HepG2 (cell line): ENCODE measurements around the gene RIPOR3. TPM values are rescaled to one million over a fixed set of nuclear protein-coding genes. Genes with fewer than 3 reads are reported as not detected.

Source experiments
- ATAC-seq: fragments of 200-7000 bp; cut with Tn5 transposase; 3 replicates; pipeline ENCODE4 v1.9.1; 2020; ENCODE audit warnings: mild to moderate bottlenecking, moderate library complexity
- BruUV-seq: library from RNA; stranded (reverse); fragments of 400-500 nt; replicated peaks from 2 replicates; lab custom pipeline; 2021; lab: Mats Ljungman, UMichigan
- CTCF ChIA-PET: fragments of 300-600 bp; formaldehyde crosslinking; extraction: SDS; loops from one replicate; lab custom pipeline; 2021; ENCODE audit warnings: low total read pairs, inconsistent platforms, low intra/inter-chr PET ratio; lab: Yijun Ruan, JAX
- POLR2A ChIA-PET: fragments of 350-600 bp; sonication (Branson Sonifier 250); formaldehyde crosslinking; loops from one replicate; lab custom pipeline; 2020; ENCODE audit warnings: antibody characterized with exemption, inconsistent platforms; lab: Yijun Ruan, JAX
- DNase-seq: peaks from one replicate; pipeline ENCODE4 v3.0.0-alpha.2; 2015; ENCODE audit warnings: low spot score
- FAIRE-seq: peaks from 3 replicates; lab custom pipeline; 2011; peaks lifted over from hg19 to GRCh38; lab: Jason Lieb, UNC
- H2AFZ ChIP-seq: one replicate; pipeline ENCODE4 v1.6.1; 2011; ENCODE audit warnings: low read length, inconsistent platforms
- H3K27ac ChIP-seq: fragments of 300-600 bp; 3 replicates; pipeline ENCODE4 v1.8.0; 2011; ENCODE audit warnings: mixed run types, mild to moderate bottlenecking, mixed read lengths, low read length, inconsistent platforms; ENCODE audit not compliant: insufficient read depth; ENCODE audit errors: extremely low read length
- H3K27me3 ChIP-seq, 2 experiments: fragments of 200-600 bp in 1 of 2; 2 replicates in 1 of 2; 3 replicates in 1 of 2; pipeline versions ENCODE4 v1.6.0 to v1.8.0; 2011; ENCODE audit warnings: low read length in 2 of 2, mild to moderate bottlenecking in 2 of 2, moderate library complexity in 2 of 2, inconsistent platforms in 1 of 2; ENCODE audit not compliant: insufficient read depth in 2 of 2, control insufficient read depth in 1 of 2
- H3K36me3 ChIP-seq, 2 experiments: fragments of 200-600 bp in 1 of 2; replicated peaks in 1 of 2; 2 replicates in 1 of 2; 3 replicates in 1 of 2; pipeline versions ENCODE4 v1.5.1 to v1.8.0; 2011; ENCODE audit warnings: low read length in 2 of 2, inconsistent platforms in 1 of 2; ENCODE audit not compliant: insufficient read depth in 2 of 2, control insufficient read depth in 1 of 2
- H3K4me1 ChIP-seq: 2 replicates; pipeline ENCODE4 v1.5.1; 2012; ENCODE audit warnings: low read length, inconsistent platforms; ENCODE audit not compliant: insufficient read depth
- H3K4me2 ChIP-seq: 2 replicates; pipeline ENCODE4 v1.6.0; 2011; ENCODE audit warnings: low read depth, low read length, inconsistent platforms
- H3K4me3 ChIP-seq, 3 experiments: fragments of 200-600 bp in 1 of 3; sonication (generic), shearing (Covaris generic) in 1 of 3; replicated peaks in 1 of 3; 2 replicates each; pipeline ENCODE4 v1.5.1; 2011 to 2016; ENCODE audit warnings: low read length in 3 of 3, inconsistent platforms in 2 of 3, low read depth in 2 of 3, mild to moderate bottlenecking in 2 of 3, control low read depth in 1 of 3, mixed read lengths in 1 of 3; ENCODE audit not compliant: insufficient read depth in 1 of 3
- H3K79me2 ChIP-seq: one replicate; pipeline ENCODE4 v1.6.1; 2011; ENCODE audit warnings: low read length, inconsistent platforms; ENCODE audit not compliant: insufficient read depth
- H3K9ac ChIP-seq: 2 replicates; pipeline ENCODE4 v1.6.0; 2011; ENCODE audit warnings: mild to moderate bottlenecking, low read depth, low read length, inconsistent platforms; ENCODE audit not compliant: insufficient read depth
- H3K9me3 ChIP-seq: 2 replicates; pipeline ENCODE4 v1.5.1; 2012; ENCODE audit warnings: mild to moderate bottlenecking, low read length
- H4K20me1 ChIP-seq: 2 replicates; pipeline ENCODE4 v1.6.0; 2011; ENCODE audit warnings: inconsistent platforms, mild to moderate bottlenecking, low read length, moderate library complexity; ENCODE audit not compliant: insufficient read depth
- DPF2 ChIP-seq: sonication (generic); formaldehyde crosslinking; IDR thresholded peaks from 2 replicates; pipeline ENCODE4 v1.4.0; 2020; ENCODE audit warnings: mild to moderate bottlenecking, low read depth, missing genetic modification reagents, borderline replicate concordance
- EHMT2 ChIP-seq: fragments of 200-600 bp; sonication (generic); IDR thresholded peaks from 2 replicates; pipeline ENCODE4 v1.7.0; 2017; ENCODE audit warnings: antibody characterized with exemption, low read depth, low read length, borderline replicate concordance
- ELF3 ChIP-seq: IDR thresholded peaks from 2 replicates; pipeline ENCODE4 v1.6.1; 2016; ENCODE audit warnings: missing genetic modification reagents, missing compliant biosample characterization
- FOSL2 ChIP-seq: sonication (generic); formaldehyde crosslinking; IDR thresholded peaks from 2 replicates; pipeline ENCODE4 v1.4.0; 2020; ENCODE audit warnings: missing genetic modification reagents
- PAF1 ChIP-seq: IDR thresholded peaks from 2 replicates; pipeline ENCODE4 v1.6.1; 2016; ENCODE audit warnings: missing genetic modification reagents, missing compliant biosample characterization
- PHF21A ChIP-seq: sonication (generic); formaldehyde crosslinking; IDR thresholded peaks from 2 replicates; pipeline ENCODE4 v1.5.0; 2020; ENCODE audit warnings: mild to moderate bottlenecking, missing genetic modification reagents
- SOX5 ChIP-seq: IDR thresholded peaks from 2 replicates; pipeline ENCODE4 v1.6.1; 2016; ENCODE audit warnings: borderline replicate concordance
- ZNF317 ChIP-seq: sonication (generic); formaldehyde crosslinking; IDR thresholded peaks from 2 replicates; pipeline ENCODE4 v1.5.0; 2020; ENCODE audit warnings: mild to moderate bottlenecking, missing genetic modification reagents
- ZSCAN21 ChIP-seq: sonication (generic); formaldehyde crosslinking; IDR thresholded peaks from 2 replicates; pipeline ENCODE4 v1.8.0; 2022; ENCODE audit warnings: mild to moderate bottlenecking, missing genetic modification reagents, moderate library complexity, borderline replicate concordance
- WGBS: methylation state at CpG from one replicate; pipeline ENCODE4 v1.1.6; 2017; ENCODE audit warnings: low lambda C conversion rate; 5-methylcytosine and 5-hydroxymethylcytosine counted together
- in situ Hi-C: cut with HindIII; loops from 2 replicates; pipeline ENCODE4 v1.10.0; 2017; ENCODE audit warnings: low pct_unique_long_range_greater_than_20kb; ENCODE audit not compliant: extremely low pct_ligation_motif_present
- intact Hi-C: fragments of 100-400 bp; cut with micrococcal nuclease; formaldehyde crosslinking; loops from one replicate; pipeline ENCODE4 v1.10.0; 2022; ENCODE audit not compliant: unreplicated experiment
- polyA plus RNA-seq, 8 experiments: library from polyadenylated mRNA; depleted of rRNA in 3 of 8; stranded (reverse) in 7 of 8; unstranded in 1 of 8; fragments of >200 nt; fragmentation: Illumina TruSeq in 4 of 8; extraction: Trizol in 4 of 8; gene quantifications; 2 replicates each; pipeline versions ENCODE4 v1.2.1 to v1.2.3, GENCODE V29; 2011 to 2016; ENCODE audit warnings: low read depth in 4 of 8, missing spikeins in 1 of 8, mixed read lengths in 1 of 8; ENCODE audit not compliant: insufficient read depth in 1 of 8
- total RNA-seq, 5 experiments: library from RNA; depleted of rRNA; stranded (reverse); fragments of >200 nt; fragmentation: Illumina TruSeq; extraction: Trizol; gene quantifications; 2 replicates each; pipeline ENCODE4 v1.2.3, GENCODE V29; 2016; ENCODE audit warnings: low read depth in 1 of 5
- TF ChIP-seq, protein P1 (sequence below): sonication (generic); formaldehyde crosslinking; IDR thresholded peaks from 2 replicates; pipeline ENCODE4 v1.4.0; 2020; ENCODE audit warnings: mild to moderate bottlenecking, missing genetic modification reagents, borderline replicate concordance
- TF ChIP-seq, protein P2 (sequence below): IDR thresholded peaks from 2 replicates; pipeline ENCODE4 v1.4.0; 2020; ENCODE audit warnings: mild to moderate bottlenecking, missing genetic modification reagents
- TF ChIP-seq, protein P3 (sequence below): sonication (generic); formaldehyde crosslinking; conservative IDR thresholded peaks from 2 replicates; pipeline ENCODE4 v1.4.0; 2020; ENCODE audit warnings: missing genetic modification reagents

The RIPOR3 gene
- total and polyA plus RNA-seq, 2 of the 13 experiments (the other 11 are each of a cell fraction or from before 2014, with no cell fraction given) = 0.18 TPM; not detected in 1

- peak; percentile 49 for ATAC-seq
- peaks cover 82% of the 10 kb centered on the region for H3K4me1 ChIP-seq
- DNase-seq = peak; percentile 94
- H3K4me2 ChIP-seq = peak overlapping the region; percentile 40
- in situ Hi-C loops (no loop called here), intact Hi-C loops (loop anchor here (5.0 kb wide), 1 partner anchor 64 kb away; no protein-coding TSS in a partner anchor)
- no peaks in the 10 kb centered on the region for H3K27me3 ChIP-seq
- WGBS = 4% methylated on average over 8 of the region's 8 CpGs
- ChIA-PET POLR2A (interaction anchor here (0.5 to 1.0 kb wide), 2 partner anchors 65 to 568 kb away, joined by 3 to 4 read pairs; no protein-coding TSS in a partner anchor), CTCF (no interaction called here)
- no peaks in the 10 kb centered on the region for H3K9me3 ChIP-seq
- H3K4me3 ChIP-seq = no peak overlapping the region
- peak overlapping the region; percentile 0 for H3K27ac ChIP-seq
- no peak overlapping the region for H3K9ac ChIP-seq
- no peak overlapping the region for H2AFZ ChIP-seq
- H3K36me3 ChIP-seq = no peaks in the 10 kb centered on the region
- H3K79me2 ChIP-seq = no peaks in the 10 kb centered on the region
- no TSS peak for BruUV-seq
- H4K20me1 ChIP-seq = no peaks in the 10 kb centered on the region
- peak; percentile 91 for FAIRE-seq
- TF ChIP-seq PAF1 (CRISPR knock-in tag) = no peak
- peak; percentile 46; the same call in 1 of the 2 replicates for TF ChIP-seq SOX5 (CRISPR knock-in tag)
- no peak for TF ChIP-seq ZNF317
- 0 out of 2 replicates have a peak, but pooled peaks have one; percentile 30 for TF ChIP-seq ZSCAN21 (CRISPR knock-in tag)
- peak; percentile 29; the same call in 1 of the 2 replicates for TF ChIP-seq FOSL2 (CRISPR knock-in tag)
- peak; percentile 61; the same call in 1 of the 2 replicates for TF ChIP-seq DPF2 (CRISPR knock-in tag)
- TF ChIP-seq, protein P1, sequence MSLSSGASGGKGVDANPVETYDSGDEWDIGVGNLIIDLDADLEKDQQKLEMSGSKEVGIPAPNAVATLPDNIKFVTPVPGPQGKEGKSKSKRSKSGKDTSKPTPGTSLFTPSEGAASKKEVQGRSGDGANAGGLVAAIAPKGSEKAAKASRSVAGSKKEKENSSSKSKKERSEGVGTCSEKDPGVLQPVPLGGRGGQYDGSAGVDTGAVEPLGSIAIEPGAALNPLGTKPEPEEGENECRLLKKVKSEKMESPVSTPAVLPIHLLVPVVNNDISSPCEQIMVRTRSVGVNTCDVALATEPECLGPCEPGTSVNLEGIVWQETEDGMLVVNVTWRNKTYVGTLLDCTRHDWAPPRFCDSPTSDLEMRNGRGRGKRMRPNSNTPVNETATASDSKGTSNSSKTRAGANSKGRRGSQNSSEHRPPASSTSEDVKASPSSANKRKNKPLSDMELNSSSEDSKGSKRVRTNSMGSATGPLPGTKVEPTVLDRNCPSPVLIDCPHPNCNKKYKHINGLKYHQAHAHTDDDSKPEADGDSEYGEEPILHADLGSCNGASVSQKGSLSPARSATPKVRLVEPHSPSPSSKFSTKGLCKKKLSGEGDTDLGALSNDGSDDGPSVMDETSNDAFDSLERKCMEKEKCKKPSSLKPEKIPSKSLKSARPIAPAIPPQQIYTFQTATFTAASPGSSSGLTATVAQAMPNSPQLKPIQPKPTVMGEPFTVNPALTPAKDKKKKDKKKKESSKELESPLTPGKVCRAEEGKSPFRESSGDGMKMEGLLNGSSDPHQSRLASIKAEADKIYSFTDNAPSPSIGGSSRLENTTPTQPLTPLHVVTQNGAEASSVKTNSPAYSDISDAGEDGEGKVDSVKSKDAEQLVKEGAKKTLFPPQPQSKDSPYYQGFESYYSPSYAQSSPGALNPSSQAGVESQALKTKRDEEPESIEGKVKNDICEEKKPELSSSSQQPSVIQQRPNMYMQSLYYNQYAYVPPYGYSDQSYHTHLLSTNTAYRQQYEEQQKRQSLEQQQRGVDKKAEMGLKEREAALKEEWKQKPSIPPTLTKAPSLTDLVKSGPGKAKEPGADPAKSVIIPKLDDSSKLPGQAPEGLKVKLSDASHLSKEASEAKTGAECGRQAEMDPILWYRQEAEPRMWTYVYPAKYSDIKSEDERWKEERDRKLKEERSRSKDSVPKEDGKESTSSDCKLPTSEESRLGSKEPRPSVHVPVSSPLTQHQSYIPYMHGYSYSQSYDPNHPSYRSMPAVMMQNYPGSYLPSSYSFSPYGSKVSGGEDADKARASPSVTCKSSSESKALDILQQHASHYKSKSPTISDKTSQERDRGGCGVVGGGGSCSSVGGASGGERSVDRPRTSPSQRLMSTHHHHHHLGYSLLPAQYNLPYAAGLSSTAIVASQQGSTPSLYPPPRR = peak; percentile 25; the same call in 1 of the 2 replicates
- TF ChIP-seq PHF21A = 0 out of 2 replicates have a peak, but pooled peaks have one; percentile 32
- no peak; the same call in 1 of the 2 replicates for TF ChIP-seq ELF3 (CRISPR knock-in tag)
- TF ChIP-seq EHMT2 = no peak
- TF ChIP-seq, protein P2, sequence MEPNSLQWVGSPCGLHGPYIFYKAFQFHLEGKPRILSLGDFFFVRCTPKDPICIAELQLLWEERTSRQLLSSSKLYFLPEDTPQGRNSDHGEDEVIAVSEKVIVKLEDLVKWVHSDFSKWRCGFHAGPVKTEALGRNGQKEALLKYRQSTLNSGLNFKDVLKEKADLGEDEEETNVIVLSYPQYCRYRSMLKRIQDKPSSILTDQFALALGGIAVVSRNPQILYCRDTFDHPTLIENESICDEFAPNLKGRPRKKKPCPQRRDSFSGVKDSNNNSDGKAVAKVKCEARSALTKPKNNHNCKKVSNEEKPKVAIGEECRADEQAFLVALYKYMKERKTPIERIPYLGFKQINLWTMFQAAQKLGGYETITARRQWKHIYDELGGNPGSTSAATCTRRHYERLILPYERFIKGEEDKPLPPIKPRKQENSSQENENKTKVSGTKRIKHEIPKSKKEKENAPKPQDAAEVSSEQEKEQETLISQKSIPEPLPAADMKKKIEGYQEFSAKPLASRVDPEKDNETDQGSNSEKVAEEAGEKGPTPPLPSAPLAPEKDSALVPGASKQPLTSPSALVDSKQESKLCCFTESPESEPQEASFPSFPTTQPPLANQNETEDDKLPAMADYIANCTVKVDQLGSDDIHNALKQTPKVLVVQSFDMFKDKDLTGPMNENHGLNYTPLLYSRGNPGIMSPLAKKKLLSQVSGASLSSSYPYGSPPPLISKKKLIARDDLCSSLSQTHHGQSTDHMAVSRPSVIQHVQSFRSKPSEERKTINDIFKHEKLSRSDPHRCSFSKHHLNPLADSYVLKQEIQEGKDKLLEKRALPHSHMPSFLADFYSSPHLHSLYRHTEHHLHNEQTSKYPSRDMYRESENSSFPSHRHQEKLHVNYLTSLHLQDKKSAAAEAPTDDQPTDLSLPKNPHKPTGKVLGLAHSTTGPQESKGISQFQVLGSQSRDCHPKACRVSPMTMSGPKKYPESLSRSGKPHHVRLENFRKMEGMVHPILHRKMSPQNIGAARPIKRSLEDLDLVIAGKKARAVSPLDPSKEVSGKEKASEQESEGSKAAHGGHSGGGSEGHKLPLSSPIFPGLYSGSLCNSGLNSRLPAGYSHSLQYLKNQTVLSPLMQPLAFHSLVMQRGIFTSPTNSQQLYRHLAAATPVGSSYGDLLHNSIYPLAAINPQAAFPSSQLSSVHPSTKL = peak; percentile 86
- TF ChIP-seq, protein P3, sequence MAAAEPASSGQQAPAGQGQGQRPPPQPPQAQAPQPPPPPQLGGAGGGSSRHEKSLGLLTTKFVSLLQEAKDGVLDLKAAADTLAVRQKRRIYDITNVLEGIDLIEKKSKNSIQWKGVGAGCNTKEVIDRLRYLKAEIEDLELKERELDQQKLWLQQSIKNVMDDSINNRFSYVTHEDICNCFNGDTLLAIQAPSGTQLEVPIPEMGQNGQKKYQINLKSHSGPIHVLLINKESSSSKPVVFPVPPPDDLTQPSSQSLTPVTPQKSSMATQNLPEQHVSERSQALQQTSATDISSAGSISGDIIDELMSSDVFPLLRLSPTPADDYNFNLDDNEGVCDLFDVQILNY (CRISPR knock-in tag) = no peak
Measured at GRCh38 chr20:50678169-50678898, 13.0 kb downstream of the RIPOR3 start.
